IMR-90 (cell line): Measurements from ENCODE around the gene MRGPRF.

Experiments used
- BHLHE40 ChIP-seq: fragments of 150-350 bp; IDR thresholded peaks from 2 replicates; pipeline ENCODE4 v1.6.1; 2016; ENCODE audit warnings: mild to moderate bottlenecking, low read depth, low read length
- MAFK ChIP-seq: IDR thresholded peaks from 2 replicates; pipeline ENCODE4 v1.6.1; 2012; ENCODE audit warnings: low read depth, low read length, improper control_type of control experiment
- MXI1 ChIP-seq: IDR thresholded peaks from 2 replicates; pipeline ENCODE4 v1.6.1; 2012; ENCODE audit warnings: low read depth, mild to moderate bottlenecking, low read length, moderate library complexity, borderline replicate concordance
- POLR2A ChIP-seq: IDR thresholded peaks from 2 replicates; pipeline ENCODE4 v1.6.1; 2012; ENCODE audit warnings: mild to moderate bottlenecking, low read depth, low read length
- TF ChIP-seq, protein P1 (sequence below): conservative IDR thresholded peaks from 2 replicates; pipeline ENCODE4 v1.5.1; 2012; ENCODE audit warnings: mild to moderate bottlenecking, low read depth, low read length, improper control_type of control experiment

DNA sequence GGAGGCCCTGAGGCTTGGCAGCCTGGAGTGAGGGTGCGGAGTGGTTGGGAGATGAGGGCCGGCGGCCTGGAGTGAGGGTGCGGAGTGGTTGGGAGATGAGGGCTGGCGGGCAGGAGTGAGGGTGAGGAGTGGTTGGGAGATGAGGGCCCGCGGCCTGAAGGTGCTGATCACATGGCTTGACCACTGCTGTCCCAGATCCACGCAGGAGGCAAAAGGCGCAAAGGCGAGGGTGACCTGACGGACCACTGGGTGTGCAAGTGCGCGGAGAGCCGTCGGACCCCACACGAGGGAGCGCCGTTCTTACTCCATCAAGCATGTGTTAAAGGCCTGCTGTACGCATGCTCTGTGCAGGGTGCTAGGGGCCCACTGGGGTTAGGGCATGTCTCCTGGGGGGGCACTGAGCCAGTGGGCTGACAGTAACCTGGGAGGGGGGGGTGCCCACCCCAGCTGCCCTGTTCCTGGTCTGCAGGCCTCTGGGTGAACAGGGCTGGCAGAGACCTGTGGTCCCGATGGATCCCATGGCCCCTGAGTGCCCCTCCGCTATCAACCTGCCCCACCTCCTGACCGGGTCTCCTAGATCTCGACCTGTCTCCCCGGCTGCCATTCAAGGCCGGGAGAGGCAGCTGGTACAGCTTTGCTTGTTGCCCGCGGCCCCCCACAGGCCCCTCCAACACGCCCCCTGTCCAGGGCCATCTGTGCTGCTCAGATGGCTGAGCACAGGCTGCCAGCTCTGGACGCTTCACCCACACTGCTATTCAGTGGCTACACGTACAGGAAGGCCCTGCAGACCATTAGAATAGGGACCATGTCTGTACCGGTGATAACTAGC is 53.4 kb downstream of the MRGPRF start:
- TF ChIP-seq, protein P1, sequence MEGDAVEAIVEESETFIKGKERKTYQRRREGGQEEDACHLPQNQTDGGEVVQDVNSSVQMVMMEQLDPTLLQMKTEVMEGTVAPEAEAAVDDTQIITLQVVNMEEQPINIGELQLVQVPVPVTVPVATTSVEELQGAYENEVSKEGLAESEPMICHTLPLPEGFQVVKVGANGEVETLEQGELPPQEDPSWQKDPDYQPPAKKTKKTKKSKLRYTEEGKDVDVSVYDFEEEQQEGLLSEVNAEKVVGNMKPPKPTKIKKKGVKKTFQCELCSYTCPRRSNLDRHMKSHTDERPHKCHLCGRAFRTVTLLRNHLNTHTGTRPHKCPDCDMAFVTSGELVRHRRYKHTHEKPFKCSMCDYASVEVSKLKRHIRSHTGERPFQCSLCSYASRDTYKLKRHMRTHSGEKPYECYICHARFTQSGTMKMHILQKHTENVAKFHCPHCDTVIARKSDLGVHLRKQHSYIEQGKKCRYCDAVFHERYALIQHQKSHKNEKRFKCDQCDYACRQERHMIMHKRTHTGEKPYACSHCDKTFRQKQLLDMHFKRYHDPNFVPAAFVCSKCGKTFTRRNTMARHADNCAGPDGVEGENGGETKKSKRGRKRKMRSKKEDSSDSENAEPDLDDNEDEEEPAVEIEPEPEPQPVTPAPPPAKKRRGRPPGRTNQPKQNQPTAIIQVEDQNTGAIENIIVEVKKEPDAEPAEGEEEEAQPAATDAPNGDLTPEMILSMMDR, result no peak
- TF ChIP-seq POLR2A, result no peak
- TF ChIP-seq MAFK, result no peak
- TF ChIP-seq BHLHE40, result no peak
- no peak for TF ChIP-seq MXI1
